HepG2 (cell line): Measurements from ENCODE around the gene GTF2H3. TPM values are rescaled to one million over a fixed set of nuclear protein-coding genes. Genes with fewer than 3 reads are reported as not detected.
A peak's percentile ranks its signal among the peaks of the same experiment; 100 is the strongest.

Experiments
- ATF4 ChIP-seq, 2 experiments: fragments of 450-650 bp in 1 of 2; sonication (generic) in 1 of 2; formaldehyde crosslinking; IDR thresholded peaks; 2 replicates each; pipeline versions ENCODE4 v1.5.0 to v1.8.0; 2020 to 2022; ENCODE audit warnings: mild to moderate bottlenecking in 1 of 2, missing genetic modification reagents in 1 of 2
- HIVEP1 ChIP-seq: sonication (generic); formaldehyde crosslinking; IDR thresholded peaks from 2 replicates; pipeline ENCODE4 v1.4.0; 2020; ENCODE audit warnings: mild to moderate bottlenecking, missing genetic modification reagents
- HOXA3 ChIP-seq: sonication (generic); formaldehyde crosslinking; IDR thresholded peaks from 2 replicates; pipeline ENCODE4 v1.5.0; 2020; ENCODE audit warnings: missing genetic modification reagents
- HOXA7 ChIP-seq: sonication (generic); formaldehyde crosslinking; IDR thresholded peaks from 2 replicates; pipeline ENCODE4 v1.8.1; 2022; ENCODE audit warnings: mild to moderate bottlenecking, missing genetic modification reagents, moderate library complexity
- PHF20 ChIP-seq: sonication (generic); formaldehyde crosslinking; IDR thresholded peaks from 2 replicates; pipeline ENCODE4 v1.5.0; 2020; ENCODE audit warnings: mild to moderate bottlenecking, missing genetic modification reagents
- RFX1 ChIP-seq: fragments of 450-650 bp; IDR thresholded peaks from 2 replicates; pipeline ENCODE4 v1.6.1; 2017
- SRY ChIP-seq: sonication (generic); formaldehyde crosslinking; IDR thresholded peaks from 2 replicates; pipeline ENCODE4 v1.8.0; 2022; ENCODE audit warnings: mild to moderate bottlenecking, missing genetic modification reagents
- SUZ12 ChIP-seq: fragments of 150-350 bp; IDR thresholded peaks from 2 replicates; pipeline ENCODE4 v1.6.1; 2014; ENCODE audit warnings: low read depth, low read length
- TAF1 ChIP-seq: sonication (generic); formaldehyde crosslinking; IDR thresholded peaks from 2 replicates; pipeline ENCODE4 v1.4.0; 2020; ENCODE audit warnings: missing genetic modification reagents
- TSC22D2 ChIP-seq: sonication (generic); formaldehyde crosslinking; IDR thresholded peaks from 2 replicates; pipeline ENCODE4 v1.5.1; 2020; ENCODE audit warnings: missing genetic modification reagents, mild to moderate bottlenecking, borderline replicate concordance
- ZBTB8A ChIP-seq: sonication (generic); formaldehyde crosslinking; IDR thresholded peaks from 2 replicates; pipeline ENCODE4 v1.4.0; 2020; ENCODE audit warnings: mild to moderate bottlenecking, low read depth, missing genetic modification reagents, borderline replicate concordance
- ZNF142 ChIP-seq: sonication (generic); formaldehyde crosslinking; IDR thresholded peaks from 2 replicates; pipeline ENCODE4 v1.4.0; 2020; ENCODE audit warnings: missing genetic modification reagents
- ZNF3 ChIP-seq: IDR thresholded peaks from 2 replicates; pipeline ENCODE4 v1.7.0; 2017; ENCODE audit warnings: inconsistent platforms
- ZNF766 ChIP-seq: sonication (generic); formaldehyde crosslinking; IDR thresholded peaks from 2 replicates; pipeline ENCODE4 v1.5.0; 2020; ENCODE audit warnings: missing genetic modification reagents, borderline replicate concordance
- polyA plus RNA-seq, 8 experiments: library from polyadenylated mRNA; depleted of rRNA in 3 of 8; stranded (reverse) in 7 of 8; unstranded in 1 of 8; fragments of >200 nt; fragmentation: Illumina TruSeq in 4 of 8; extraction: Trizol in 4 of 8; gene quantifications; 2 replicates each; pipeline versions ENCODE4 v1.2.1 to v1.2.3, GENCODE V29; 2011 to 2016; ENCODE audit warnings: low read depth in 4 of 8, missing spikeins in 1 of 8, mixed read lengths in 1 of 8; ENCODE audit not compliant: insufficient read depth in 1 of 8
- total RNA-seq, 5 experiments: library from RNA; depleted of rRNA; stranded (reverse); fragments of >200 nt; fragmentation: Illumina TruSeq; extraction: Trizol; gene quantifications; 2 replicates each; pipeline ENCODE4 v1.2.3, GENCODE V29; 2016; ENCODE audit warnings: low read depth in 1 of 5
- TF ChIP-seq, protein P1 (sequence below): sonication (generic); formaldehyde crosslinking; IDR thresholded peaks from 2 replicates; pipeline ENCODE4 v1.9.0; 2021; ENCODE audit warnings: missing genetic modification reagents, borderline replicate concordance
- TF ChIP-seq, protein P2 (sequence below): sonication (generic); formaldehyde crosslinking; IDR thresholded peaks from 2 replicates; pipeline ENCODE4 v1.4.0; 2020; ENCODE audit warnings: missing genetic modification reagents
- TF ChIP-seq, protein P3 (sequence below): sonication (generic); formaldehyde crosslinking; IDR thresholded peaks from 2 replicates; pipeline ENCODE4 v1.8.0; 2022; ENCODE audit warnings: missing genetic modification reagents, mild to moderate bottlenecking, inconsistent platforms, borderline replicate concordance

GTF2H3 gene
- total and polyA plus RNA-seq, 2 of the 13 experiments (the other 11 are each of a cell fraction or from before 2014, with no cell fraction given) = 35.8 to 58.8 TPM

DNA sequence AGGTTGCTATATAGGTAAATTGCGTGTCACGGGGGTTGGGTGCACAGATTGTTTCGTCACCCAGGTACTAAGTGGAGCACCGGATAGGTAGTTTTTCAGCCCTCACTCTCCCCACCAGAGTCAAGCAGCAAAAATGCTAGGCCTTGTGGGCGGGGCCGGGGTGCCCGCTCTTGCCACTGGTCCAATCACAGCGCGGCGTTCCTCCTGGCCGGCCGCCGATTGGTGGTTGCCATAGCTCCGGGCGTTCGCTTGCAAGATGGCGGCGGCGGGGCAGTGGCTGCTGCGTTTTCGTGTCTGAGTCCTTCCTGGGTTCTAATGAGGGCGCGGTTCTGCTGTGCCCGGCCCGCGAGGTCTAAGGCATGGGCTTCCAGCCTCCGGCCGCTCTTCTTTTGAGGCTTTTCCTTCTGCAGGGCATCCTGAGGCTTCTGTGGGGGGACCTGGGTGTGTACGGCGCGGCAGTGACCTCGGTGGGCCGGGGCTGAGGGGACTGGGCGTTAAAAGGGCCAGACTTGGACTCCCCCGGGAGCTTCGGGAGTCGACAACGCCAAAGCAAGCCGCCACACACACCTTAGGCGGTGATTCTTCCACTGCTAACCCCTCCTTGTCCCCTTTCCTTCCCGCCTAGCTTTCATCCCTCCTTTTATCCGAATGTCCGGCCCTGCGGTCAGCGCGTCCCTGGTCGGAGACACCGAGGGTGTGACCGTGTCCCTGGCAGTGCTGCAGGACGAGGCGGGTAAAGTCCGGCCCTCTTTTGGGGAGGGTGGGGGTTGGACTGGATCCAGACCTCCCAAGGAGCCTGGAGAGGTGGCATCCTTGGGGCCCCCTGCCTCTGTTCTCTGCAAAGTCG, 37.5 kb downstream of the GTF2H3 start, which contains the start of gene TCTN2 (continued):
- TF ChIP-seq HOXA7 = no peak
- 0 out of 2 replicates have a peak, but pooled peaks have one; percentile 23 for TF ChIP-seq ZNF142 (CRISPR knock-in tag)
- TF ChIP-seq, protein P1, sequence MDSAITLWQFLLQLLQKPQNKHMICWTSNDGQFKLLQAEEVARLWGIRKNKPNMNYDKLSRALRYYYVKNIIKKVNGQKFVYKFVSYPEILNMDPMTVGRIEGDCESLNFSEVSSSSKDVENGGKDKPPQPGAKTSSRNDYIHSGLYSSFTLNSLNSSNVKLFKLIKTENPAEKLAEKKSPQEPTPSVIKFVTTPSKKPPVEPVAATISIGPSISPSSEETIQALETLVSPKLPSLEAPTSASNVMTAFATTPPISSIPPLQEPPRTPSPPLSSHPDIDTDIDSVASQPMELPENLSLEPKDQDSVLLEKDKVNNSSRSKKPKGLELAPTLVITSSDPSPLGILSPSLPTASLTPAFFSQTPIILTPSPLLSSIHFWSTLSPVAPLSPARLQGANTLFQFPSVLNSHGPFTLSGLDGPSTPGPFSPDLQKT (CRISPR knock-in tag) = no peak
- peak; percentile 88 for TF ChIP-seq RFX1
- TF ChIP-seq SUZ12 = no peak
- TF ChIP-seq ZBTB8A (CRISPR knock-in tag) = no peak
- TF ChIP-seq TAF1 (CRISPR knock-in tag) = peak; percentile 43; the same call in 1 of the 2 replicates
- TF ChIP-seq ATF4 (CRISPR knock-in tag; IDR thresholded peaks at IDR 0.05) = 0 out of 4 replicates have a peak, but pooled peaks of 1 of the 2 experiments have one; percentile 15
- peak; percentile 56; the same call in 1 of the 2 replicates for TF ChIP-seq HIVEP1 (CRISPR knock-in tag)
- TF ChIP-seq, protein P2, sequence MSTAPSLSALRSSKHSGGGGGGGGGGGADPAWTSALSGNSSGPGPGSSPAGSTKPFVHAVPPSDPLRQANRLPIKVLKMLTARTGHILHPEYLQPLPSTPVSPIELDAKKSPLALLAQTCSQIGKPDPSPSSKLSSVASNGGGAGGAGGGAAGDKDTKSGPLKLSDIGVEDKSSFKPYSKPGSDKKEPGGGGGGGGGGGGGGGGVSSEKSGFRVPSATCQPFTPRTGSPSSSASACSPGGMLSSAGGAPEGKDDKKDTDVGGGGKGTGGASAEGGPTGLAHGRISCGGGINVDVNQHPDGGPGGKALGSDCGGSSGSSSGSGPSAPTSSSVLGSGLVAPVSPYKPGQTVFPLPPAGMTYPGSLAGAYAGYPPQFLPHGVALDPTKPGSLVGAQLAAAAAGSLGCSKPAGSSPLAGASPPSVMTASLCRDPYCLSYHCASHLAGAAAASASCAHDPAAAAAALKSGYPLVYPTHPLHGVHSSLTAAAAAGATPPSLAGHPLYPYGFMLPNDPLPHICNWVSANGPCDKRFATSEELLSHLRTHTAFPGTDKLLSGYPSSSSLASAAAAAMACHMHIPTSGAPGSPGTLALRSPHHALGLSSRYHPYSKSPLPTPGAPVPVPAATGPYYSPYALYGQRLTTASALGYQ (CRISPR knock-in tag) = no peak
- TF ChIP-seq TSC22D2 (CRISPR knock-in tag) = no peak
- TF ChIP-seq PHF20 = peak; percentile 39; the same call in 1 of the 2 replicates
- TF ChIP-seq HOXA3 (CRISPR knock-in tag) = peak; percentile 96
- TF ChIP-seq, protein P3, sequence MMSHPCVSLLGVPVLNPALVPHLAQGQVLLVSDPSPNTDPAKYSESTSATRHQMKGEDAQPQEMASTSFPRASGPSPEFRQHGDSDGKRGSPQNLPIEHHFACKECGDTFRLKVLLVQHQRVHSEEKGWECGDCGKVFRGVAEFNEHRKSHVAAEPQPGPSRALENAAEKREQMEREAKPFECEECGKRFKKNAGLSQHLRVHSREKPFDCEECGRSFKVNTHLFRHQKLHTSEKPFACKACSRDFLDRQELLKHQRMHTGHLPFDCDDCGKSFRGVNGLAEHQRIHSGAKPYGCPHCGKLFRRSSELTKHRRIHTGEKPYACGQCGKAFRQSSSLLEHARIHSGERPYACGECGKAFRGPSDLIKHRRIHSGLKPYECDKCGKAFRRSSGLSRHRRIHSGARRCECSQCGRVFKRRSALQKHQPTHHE (CRISPR knock-in tag) = peak; percentile 55; the same call in 1 of the 2 replicates
- TF ChIP-seq SRY = 0 out of 2 replicates have a peak, but pooled peaks have one; percentile 61
- 0 out of 2 replicates have a peak, but pooled peaks have one; percentile 68 for TF ChIP-seq ZNF766 (CRISPR knock-in tag)
- no peak for TF ChIP-seq ZNF3 (CRISPR knock-in tag)
